Stimulated activated CD4-positive, alpha-beta T cell treated with anti-CD3 and anti-CD28 coated beads, Interleukin-15, amount 100 ng/mL, for 48 hours (primary cell): ENCODE results near the gene PCNX3.

Experiments
- DNase-seq, 2 donors: peaks; one replicate each; pipeline ENCODE4 v3.0.0-alpha.2; 2020; ENCODE audit warnings: low read depth in 2 of 2

PCNX3 gene

DNA sequence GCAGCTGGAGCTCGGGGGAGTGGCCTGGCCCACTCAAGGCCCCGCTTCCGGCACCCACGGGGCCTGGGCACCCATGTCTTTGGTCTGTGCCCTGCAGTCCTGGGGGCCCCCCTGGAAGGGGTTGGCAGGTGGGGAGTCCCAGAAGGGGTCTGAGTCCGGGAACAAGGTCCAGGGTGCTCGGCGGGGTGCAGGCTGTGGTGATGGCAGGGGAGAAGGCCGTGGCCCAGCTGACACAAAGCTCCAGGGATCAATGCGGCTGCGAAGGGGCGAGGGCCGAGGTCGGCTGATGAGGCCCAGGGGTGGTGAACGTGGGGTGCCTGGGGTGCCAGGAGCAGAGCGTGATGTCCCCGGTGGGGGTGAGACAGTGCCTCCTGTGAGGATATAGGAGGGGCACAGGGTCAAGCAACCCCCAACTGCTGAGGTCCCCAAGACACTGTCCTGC is 17.3 kb upstream of the PCNX3 start:
- no peak for DNase-seq

- DNase-seq = no peak
Measured at GRCh38 chr11:65599216-65599954, 16.2 kb upstream of the PCNX3 start.

GRCh38 chr11:65599955-65600246 is 15.7 kb upstream of the PCNX3 start:
- DNase-seq = no peak

DNA sequence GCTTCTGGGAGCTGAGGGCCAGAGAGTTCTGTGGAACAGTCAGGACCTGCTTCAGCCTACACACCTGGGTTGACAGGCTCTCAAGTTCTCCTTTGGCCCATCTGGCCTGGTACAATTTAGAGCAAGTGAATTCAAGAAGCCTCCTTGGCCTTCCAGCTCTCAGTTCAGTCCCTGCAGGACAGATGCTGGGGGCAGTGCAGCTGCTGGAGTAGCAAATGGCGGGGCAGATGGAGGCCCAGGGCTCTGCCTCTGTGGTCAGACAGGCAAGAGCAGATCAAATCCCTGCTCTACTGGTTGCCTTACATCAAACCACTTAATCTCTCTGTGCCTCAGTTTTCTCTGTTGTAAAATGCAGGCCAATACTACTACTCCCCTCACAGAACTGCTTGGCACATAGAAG is 11.3 kb upstream of the PCNX3 start:
- no peak for DNase-seq

- no peak for DNase-seq
Measured at GRCh38 chr11:65606876-65607613, 8.5 kb upstream of the PCNX3 start.

GRCh38 chr11:65607614-65608426 is 7.8 kb upstream of the PCNX3 start:
- no peak for DNase-seq

GRCh38 chr11:65609229-65609628 is 6.3 kb upstream of the PCNX3 start:
- DNase-seq = no peak

DNA sequence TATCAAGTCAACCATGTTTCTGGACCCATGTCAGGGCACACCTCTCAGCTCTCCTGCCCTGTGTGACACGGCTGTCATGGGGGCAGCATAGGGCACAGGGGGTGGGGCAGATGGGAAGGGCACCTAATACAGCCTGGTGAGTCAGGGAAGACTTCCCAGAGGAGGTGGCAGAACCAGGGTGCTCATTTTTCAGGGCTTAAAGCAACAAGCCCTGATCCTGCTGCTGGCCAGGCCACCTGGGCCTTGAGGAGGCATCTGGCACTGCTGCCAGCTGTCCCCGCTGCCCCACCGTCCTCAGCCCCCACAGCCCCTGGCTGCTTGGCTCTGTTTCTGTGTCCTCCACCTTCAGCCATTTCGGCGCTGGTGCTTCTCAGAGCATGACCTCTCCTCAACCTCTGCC is 5.9 kb upstream of the PCNX3 start:
- DNase-seq = no peak

DNA sequence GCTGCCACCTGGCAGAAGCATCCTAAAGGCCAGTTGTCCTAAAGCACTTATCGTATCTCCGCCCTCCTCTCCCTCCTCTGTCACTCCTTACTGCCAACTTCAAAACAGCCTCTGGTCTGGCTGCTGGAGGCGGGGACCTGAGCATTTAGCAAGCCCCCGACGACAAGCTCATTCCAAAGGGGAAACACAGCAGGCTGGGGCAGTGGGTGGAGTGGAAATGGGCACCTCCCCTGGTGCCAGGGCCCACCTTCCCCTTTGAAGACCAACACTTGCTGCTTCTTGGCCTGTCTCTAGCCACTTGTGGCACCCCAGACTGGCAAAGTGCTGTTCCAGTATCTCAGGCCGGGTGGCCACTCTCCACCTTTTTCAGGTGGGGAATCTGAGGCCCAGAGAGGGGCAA is 5.2 kb upstream of the PCNX3 start:
- DNase-seq = no peak

- DNase-seq = no peak
Measured at GRCh38 chr11:65611028-65611757, 4.4 kb upstream of the PCNX3 start.

GRCh38 chr11:65611758-65612603 is 3.6 kb upstream of the PCNX3 start:
- no peak for DNase-seq

- no peak for DNase-seq
Measured at GRCh38 chr11:65612691-65613090, 2.9 kb upstream of the PCNX3 start.

GRCh38 chr11:65613091-65613928 is 2.3 kb upstream of the PCNX3 start:
- no peak for DNase-seq

- peak in 1 of 2 donors; percentile 43 for DNase-seq
Measured at GRCh38 chr11:65615950-65616574, 486 bp downstream of the PCNX3 start.

DNA sequence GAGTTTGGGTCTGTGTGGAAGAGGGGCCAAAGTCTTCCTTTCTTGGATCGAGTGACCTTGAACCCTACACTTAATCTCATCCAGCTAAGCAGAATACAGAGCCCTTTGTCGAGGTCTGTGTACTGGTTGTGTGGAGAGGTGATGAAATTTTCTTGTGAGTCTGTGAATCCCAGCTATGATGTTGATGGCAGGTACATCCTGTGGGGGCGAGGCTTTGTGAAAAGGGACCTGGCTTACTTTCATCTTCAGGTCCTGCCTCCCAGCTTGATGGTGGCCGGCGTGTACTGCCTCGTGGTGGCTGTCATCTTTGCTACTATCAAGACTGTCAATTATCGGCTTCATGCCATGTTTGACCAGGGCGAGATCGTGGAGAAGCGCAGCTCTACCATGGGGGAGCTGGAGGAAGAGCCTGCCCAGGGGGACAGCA is 1.0 kb downstream of the PCNX3 start:
- no peak for DNase-seq

GRCh38 chr11:65617136-65617850 is 1.7 kb downstream of the PCNX3 start:
- no peak for DNase-seq

DNA sequence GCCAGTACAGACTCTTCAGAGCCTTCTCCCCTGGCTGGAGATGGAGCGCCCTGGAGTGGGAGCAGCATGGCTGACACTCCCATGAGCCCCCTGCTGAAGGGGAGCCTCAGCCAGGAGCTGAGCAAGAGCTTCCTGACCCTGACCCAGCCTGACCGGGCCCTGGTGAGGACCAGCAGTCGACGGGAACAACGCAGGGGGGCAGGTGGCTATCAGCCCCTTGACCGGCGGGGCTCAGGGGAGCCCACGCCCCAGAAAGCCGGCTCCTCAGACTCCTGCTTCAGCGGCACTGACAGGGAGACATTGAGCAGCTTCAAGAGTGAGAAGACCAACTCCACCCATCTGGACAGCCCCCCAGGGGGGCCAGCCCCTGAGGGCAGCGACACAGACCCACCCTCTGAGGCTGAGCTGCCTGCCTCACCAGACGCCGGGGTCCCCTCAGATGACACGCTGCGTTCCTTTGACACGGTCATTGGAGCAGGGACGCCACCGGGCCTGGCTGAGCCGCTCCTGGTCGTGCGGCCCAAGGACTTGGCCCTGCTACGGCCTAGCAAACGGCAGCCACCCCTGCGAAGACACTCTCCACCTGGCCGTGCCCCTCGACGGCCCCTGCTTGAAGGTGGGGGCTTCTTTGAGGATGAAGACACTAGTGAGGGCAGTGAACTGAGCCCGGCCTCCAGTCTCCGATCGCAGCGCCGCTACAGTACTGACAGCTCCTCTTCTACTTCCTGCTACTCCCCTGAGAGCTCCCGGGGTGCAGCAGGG is 2.6 kb downstream of the PCNX3 start:
- no peak for DNase-seq

DNA sequence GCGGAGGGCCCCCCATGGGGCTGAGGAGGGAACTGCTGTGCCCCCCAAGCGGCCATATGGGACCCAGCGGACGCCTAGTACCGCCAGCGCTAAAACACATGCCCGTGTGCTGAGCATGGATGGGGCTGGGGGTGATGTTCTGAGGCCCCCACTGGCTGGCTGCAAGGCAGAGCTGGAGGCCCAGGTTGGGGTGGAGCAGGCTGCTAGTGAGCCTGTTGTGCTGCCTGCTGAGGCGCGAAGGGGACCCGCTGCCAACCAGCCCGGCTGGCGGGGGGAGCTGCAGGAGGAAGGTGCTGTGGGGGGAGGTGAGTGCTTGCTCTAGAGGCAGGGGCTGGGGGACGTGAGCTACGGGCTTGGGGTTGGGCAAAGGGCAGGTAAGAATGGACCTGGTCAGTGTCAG is 3.2 kb downstream of the PCNX3 start:
- DNase-seq = no peak
